ENCODE results near the gene ITPRID1.

The ITPRID1 gene

DNA sequence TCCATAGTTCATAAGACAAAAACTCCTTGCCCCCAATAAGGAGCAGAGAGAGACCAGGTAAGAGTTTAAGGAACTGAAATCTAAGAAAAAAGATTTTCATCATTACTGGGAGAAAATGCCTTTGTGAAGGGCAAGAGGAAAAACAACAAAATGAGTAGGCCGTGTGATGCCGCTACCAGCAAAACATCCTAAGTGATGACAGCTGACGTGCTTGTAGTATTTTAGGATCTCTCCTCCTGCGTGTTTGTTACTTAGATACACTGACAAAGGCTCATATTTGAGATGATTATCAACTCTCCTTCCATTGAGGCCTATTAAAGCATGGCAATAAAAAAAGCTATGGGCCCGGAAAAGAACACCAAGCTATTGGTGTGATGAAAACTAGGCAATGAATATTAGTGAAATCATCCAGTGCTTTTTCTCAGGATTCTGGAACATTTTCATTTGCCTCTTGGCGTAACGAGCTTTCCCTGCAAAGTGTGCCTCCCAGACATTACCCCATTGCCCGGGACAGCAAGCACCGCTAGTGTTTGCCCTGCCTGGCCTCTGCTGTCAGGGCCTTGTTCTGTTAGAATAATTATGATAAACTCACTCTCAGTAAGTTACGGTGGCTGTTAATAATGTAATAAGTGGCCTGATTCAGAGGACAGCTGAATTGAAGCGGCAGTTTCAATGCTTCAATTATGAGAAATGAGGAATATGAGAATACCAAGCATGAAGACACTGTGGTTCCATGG lies 36.8 kb upstream of the ITPRID1 start:
- CTCF ChIA-PET, result interaction anchor here (1.9 kb wide), 1 partner anchor 34 kb away, joined by 7 read pairs; no protein-coding TSS in a partner anchor
- Histone ChIP-seq H3K27ac (ENCODE audit: insufficient read depth in 1 of 2, low read depth in 1 of 2, low read length in 2 of 2, poor library complexity in 1 of 2, severe bottlenecking in 2 of 2) (no peak overlapping the region), H3K9me3 (ENCODE audit: control extremely low read depth in 1 of 5, control insufficient read depth in 4 of 5, insufficient read depth in 2 of 5, low read depth in 1 of 5, low read length in 4 of 5) (no peaks in the 10 kb centered on the region), H3K27me3 (replicated peaks in 2 of 5; ENCODE audit: control insufficient read depth in 4 of 5, insufficient read depth in 5 of 5, low read length in 4 of 5) (peaks cover 0 to 2% (median 0%) of the 10 kb centered on the region in 5 experiments), H3K4me3 (ENCODE audit: control insufficient read depth in 1 of 7, extremely low read depth in 1 of 7, insufficient read depth in 4 of 7, low read depth in 2 of 7, low read length in 6 of 7) (no peak overlapping the region), H3K36me3 (ENCODE audit: control insufficient read depth in 4 of 4, insufficient read depth in 4 of 4, low read length in 3 of 4) (no peaks in the 10 kb centered on the region), H3K4me1 (ENCODE audit: control extremely low read depth in 1 of 4, control insufficient read depth in 4 of 4, insufficient read depth in 4 of 4, low read length in 3 of 4) (no peaks in the 10 kb centered on the region)
- 92% methylated on average over 9 of the region's 11 CpGs for WGBS (ENCODE audit: insufficient coverage)
- POLR2A ChIA-PET, result no interaction called here
- DNase-seq, result no peak

GRCh38 chr7:31478018-31478417 lies 35.9 kb upstream of the ITPRID1 start:
- H3K4me3 ChIP-seq (ENCODE audit: control insufficient read depth in 1 of 7, extremely low read depth in 1 of 7, insufficient read depth in 4 of 7, low read depth in 2 of 7, low read length in 6 of 7), result no peak overlapping the region
- CTCF ChIA-PET, result interaction anchor here (1.9 kb wide), 1 partner anchor 35 kb away, joined by 7 read pairs; no protein-coding TSS in a partner anchor
- H3K9me3 ChIP-seq (ENCODE audit: control extremely low read depth in 1 of 5, control insufficient read depth in 4 of 5, insufficient read depth in 2 of 5, low read depth in 1 of 5, low read length in 4 of 5), result no peaks in the 10 kb centered on the region
- WGBS (ENCODE audit: insufficient coverage), result no CpG with 5 or more reads among the region's 3 CpGs
- POLR2A ChIA-PET, result no interaction called here
- H3K4me1 ChIP-seq (ENCODE audit: control extremely low read depth in 1 of 4, control insufficient read depth in 4 of 4, insufficient read depth in 4 of 4, low read length in 3 of 4), result no peaks in the 10 kb centered on the region
- no peak for DNase-seq
- no peak overlapping the region for H3K27ac ChIP-seq (ENCODE audit: insufficient read depth in 1 of 2, low read depth in 1 of 2, low read length in 2 of 2, poor library complexity in 1 of 2, severe bottlenecking in 2 of 2)
- peaks cover 0 to 2% (median 0%) of the 10 kb centered on the region in 5 experiments for H3K27me3 ChIP-seq (replicated peaks in 2 of 5; ENCODE audit: control insufficient read depth in 4 of 5, insufficient read depth in 5 of 5, low read length in 4 of 5)
- H3K36me3 ChIP-seq (ENCODE audit: control insufficient read depth in 4 of 4, insufficient read depth in 4 of 4, low read length in 3 of 4), result no peaks in the 10 kb centered on the region

GRCh38 chr7:31478721-31479120 lies 35.2 kb upstream of the ITPRID1 start:
- POLR2A ChIA-PET, result no interaction called here
- H3K27ac ChIP-seq (ENCODE audit: insufficient read depth in 1 of 2, low read depth in 1 of 2, low read length in 2 of 2, poor library complexity in 1 of 2, severe bottlenecking in 2 of 2), result no peak overlapping the region
- H3K36me3 ChIP-seq (ENCODE audit: control insufficient read depth in 4 of 4, insufficient read depth in 4 of 4, low read length in 3 of 4), result no peaks in the 10 kb centered on the region
- no peak overlapping the region for H3K4me3 ChIP-seq (ENCODE audit: control insufficient read depth in 1 of 7, extremely low read depth in 1 of 7, insufficient read depth in 4 of 7, low read depth in 2 of 7, low read length in 6 of 7)
- H3K9me3 ChIP-seq (ENCODE audit: control extremely low read depth in 1 of 5, control insufficient read depth in 4 of 5, insufficient read depth in 2 of 5, low read depth in 1 of 5, low read length in 4 of 5), result no peaks in the 10 kb centered on the region
- CTCF ChIA-PET, result interaction anchor here (1.9 kb wide), 1 partner anchor 35 kb away, joined by 7 read pairs; no protein-coding TSS in a partner anchor
- WGBS (ENCODE audit: insufficient coverage), result no CpG with 5 or more reads among the region's 6 CpGs
- DNase-seq, result peak in 2 of 3 donors; percentile 10 to 14
- no peaks in the 10 kb centered on the region for H3K4me1 ChIP-seq (ENCODE audit: control extremely low read depth in 1 of 4, control insufficient read depth in 4 of 4, insufficient read depth in 4 of 4, low read length in 3 of 4)
- H3K27me3 ChIP-seq (replicated peaks in 2 of 5; ENCODE audit: control insufficient read depth in 4 of 5, insufficient read depth in 5 of 5, low read length in 4 of 5), result peaks cover 0 to 2% (median 0%) of the 10 kb centered on the region in 5 experiments

DNA sequence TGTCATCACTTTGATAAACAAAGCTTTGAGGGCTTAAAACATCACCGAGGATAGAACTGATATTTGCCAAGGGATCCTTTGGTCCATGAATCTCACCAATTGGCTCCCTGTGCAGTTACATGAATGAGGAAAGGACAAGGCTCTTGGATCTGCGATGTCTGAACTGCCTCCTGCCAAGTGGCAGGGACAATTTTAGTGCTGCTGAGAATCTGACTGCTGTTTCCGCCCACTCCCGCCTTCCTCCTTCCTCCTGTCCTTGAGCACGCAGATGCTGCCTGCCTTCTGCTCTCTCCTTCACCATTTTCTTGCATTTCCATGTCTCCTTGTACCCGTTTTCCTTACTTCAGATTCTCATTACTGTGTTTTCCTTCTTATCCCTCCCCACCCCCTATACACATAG lies 26.8 kb upstream of the ITPRID1 start:
- no peak overlapping the region for H3K4me3 ChIP-seq (ENCODE audit: control insufficient read depth in 1 of 7, extremely low read depth in 1 of 7, insufficient read depth in 4 of 7, low read depth in 2 of 7, low read length in 6 of 7)
- H3K27me3 ChIP-seq (replicated peaks in 2 of 5; ENCODE audit: control insufficient read depth in 4 of 5, insufficient read depth in 5 of 5, low read length in 4 of 5), result peaks cover 0 to 7% (median 0%) of the 10 kb centered on the region in 5 experiments
- no peaks in the 10 kb centered on the region for H3K4me1 ChIP-seq (ENCODE audit: control extremely low read depth in 1 of 4, control insufficient read depth in 4 of 4, insufficient read depth in 4 of 4, low read length in 3 of 4)
- H3K36me3 ChIP-seq (ENCODE audit: control insufficient read depth in 4 of 4, insufficient read depth in 4 of 4, low read length in 3 of 4), result no peaks in the 10 kb centered on the region
- DNase-seq, result no peak
- CTCF ChIA-PET, result interaction anchor here (3.6 kb wide), 1 partner anchor 114 kb away, joined by 13 read pairs; no protein-coding TSS in a partner anchor
- WGBS (ENCODE audit: insufficient coverage), result 80% methylated on average over 6 of the region's 6 CpGs
- no peak overlapping the region for H3K27ac ChIP-seq (ENCODE audit: insufficient read depth in 1 of 2, low read depth in 1 of 2, low read length in 2 of 2, poor library complexity in 1 of 2, severe bottlenecking in 2 of 2)
- peaks cover 0 to 2% (median 0%) of the 10 kb centered on the region in 5 experiments for H3K9me3 ChIP-seq (ENCODE audit: control extremely low read depth in 1 of 5, control insufficient read depth in 4 of 5, insufficient read depth in 2 of 5, low read depth in 1 of 5, low read length in 4 of 5)
- POLR2A ChIA-PET, result no interaction called here

- Histone ChIP-seq H3K9me3 (ENCODE audit: control extremely low read depth in 1 of 5, control insufficient read depth in 4 of 5, insufficient read depth in 2 of 5, low read depth in 1 of 5, low read length in 4 of 5) (peaks cover 0 to 2% (median 0%) of the 10 kb centered on the region in 5 experiments), H3K4me1 (ENCODE audit: control extremely low read depth in 1 of 4, control insufficient read depth in 4 of 4, insufficient read depth in 4 of 4, low read length in 3 of 4) (no peaks in the 10 kb centered on the region), H3K27ac (ENCODE audit: insufficient read depth in 1 of 2, low read depth in 1 of 2, low read length in 2 of 2, poor library complexity in 1 of 2, severe bottlenecking in 2 of 2) (no peak overlapping the region), H3K27me3 (replicated peaks in 2 of 5; ENCODE audit: control insufficient read depth in 4 of 5, insufficient read depth in 5 of 5, low read length in 4 of 5) (peaks cover 0 to 7% (median 0%) of the 10 kb centered on the region in 5 experiments), H3K36me3 (ENCODE audit: control insufficient read depth in 4 of 4, insufficient read depth in 4 of 4, low read length in 3 of 4) (no peaks in the 10 kb centered on the region), H3K4me3 (ENCODE audit: control insufficient read depth in 1 of 7, extremely low read depth in 1 of 7, insufficient read depth in 4 of 7, low read depth in 2 of 7, low read length in 6 of 7) (no peak overlapping the region)
- CTCF ChIA-PET, result interaction anchor here (1.0 to 3.6 kb wide), 3 partner anchors 44 to 353 kb away, joined by 4 to 13 read pairs (median 6); no protein-coding TSS in a partner anchor
- POLR2A ChIA-PET, result no interaction called here
- no peak for DNase-seq
- WGBS (ENCODE audit: insufficient coverage), result 86% methylated on average over 1 of the region's 1 CpG
These were observed 26.4 kb upstream of the ITPRID1 start for GRCh38 chr7:31487476-31487875.

- no peaks in the 10 kb centered on the region for H3K36me3 ChIP-seq (ENCODE audit: control insufficient read depth in 4 of 4, insufficient read depth in 4 of 4, low read length in 3 of 4)
- H3K4me3 ChIP-seq (ENCODE audit: control insufficient read depth in 1 of 7, extremely low read depth in 1 of 7, insufficient read depth in 4 of 7, low read depth in 2 of 7, low read length in 6 of 7), result no peak overlapping the region
- ChIA-PET POLR2A (no interaction called here), CTCF (interaction anchor here (0.7 to 3.6 kb wide), 7 partner anchors 10 to 417 kb away, joined by 3 to 13 read pairs (median 4); no protein-coding TSS in a partner anchor)
- DNase-seq, result peak; percentile 47 to 66 (median 56)
- no peak overlapping the region for H3K27ac ChIP-seq (ENCODE audit: insufficient read depth in 1 of 2, low read depth in 1 of 2, low read length in 2 of 2, poor library complexity in 1 of 2, severe bottlenecking in 2 of 2)
- H3K9me3 ChIP-seq (ENCODE audit: control extremely low read depth in 1 of 5, control insufficient read depth in 4 of 5, insufficient read depth in 2 of 5, low read depth in 1 of 5, low read length in 4 of 5), result peaks cover 0 to 2% (median 0%) of the 10 kb centered on the region in 5 experiments
- peaks cover 0 to 7% (median 0%) of the 10 kb centered on the region in 5 experiments for H3K27me3 ChIP-seq (replicated peaks in 2 of 5; ENCODE audit: control insufficient read depth in 4 of 5, insufficient read depth in 5 of 5, low read length in 4 of 5)
- no peaks in the 10 kb centered on the region for H3K4me1 ChIP-seq (ENCODE audit: control extremely low read depth in 1 of 4, control insufficient read depth in 4 of 4, insufficient read depth in 4 of 4, low read length in 3 of 4)
- 24% methylated on average over 10 of the region's 15 CpGs for WGBS (ENCODE audit: insufficient coverage)
These were observed 25.2 kb upstream of the ITPRID1 start for GRCh38 chr7:31488562-31489203.

Measured in common myeloid progenitor, CD34-positive (primary cell).